Measurements from ENCODE around the gene FANCC. TPM values are rescaled to one million over a fixed set of nuclear protein-coding genes. Genes with fewer than 3 reads are reported as not detected.

Gene FANCC
- total and polyA plus RNA-seq, 2 of the 8 experiments (the other 6 are each of a cell fraction or from before 2014, with no cell fraction given): 7.8 to 15.2 TPM

GRCh38 chr9:95057101-95057500, 260.4 kb downstream of the FANCC start:
- Histone ChIP-seq H4K20me1 (replicated peaks in 1 of 2; ENCODE audit: control insufficient read depth in 1 of 2, insufficient read depth in 2 of 2, low read length in 2 of 2) (no peaks in the 10 kb centered on the region), H2BK5ac (ENCODE audit: low read depth, low read length) (no peak overlapping the region), H3K79me2 (ENCODE audit: control insufficient read depth in 1 of 2, insufficient read depth in 2 of 2, low read length in 2 of 2) (no peaks in the 10 kb centered on the region), H3K23me2 (ENCODE audit: low read depth, low read length) (no peaks in the 10 kb centered on the region), H3K4me3 (ENCODE audit: extremely low read depth in 1 of 4, insufficient read depth in 2 of 4, low read depth in 3 of 4, low read length in 4 of 4) (no peak overlapping the region), H3K9me3 (ENCODE audit: insufficient read depth in 2 of 2, low read depth in 1 of 2, low read length in 1 of 2) (no peaks in the 10 kb centered on the region), H3K23ac (ENCODE audit: insufficient read length) (no peak overlapping the region), H3K18ac (ENCODE audit: extremely low read depth, low read length) (no peak overlapping the region), H3K27ac (ENCODE audit: low read depth, low read length) (no peak overlapping the region), H3K4ac (replicated peaks; ENCODE audit: insufficient read length, low read depth, low read length) (no peak overlapping the region), H4K5ac (ENCODE audit: insufficient read length, low read depth, low read length) (no peak overlapping the region), H3K36me3 (ENCODE audit: control insufficient read depth in 2 of 4, insufficient read depth in 4 of 4, low read length in 3 of 4) (no peaks in the 10 kb centered on the region), H3K56ac (replicated peaks; ENCODE audit: insufficient read length, low read depth, low read length) (no peak overlapping the region), H4K8ac (ENCODE audit: extremely low read depth, insufficient read depth, low read length) (no peak overlapping the region), H3K27me3 (replicated peaks in 1 of 4; ENCODE audit: control insufficient read depth in 3 of 4, extremely low read depth in 1 of 4, insufficient read depth in 3 of 4, low read length in 3 of 4) (no peaks in the 10 kb centered on the region; a peak in 1 of 7 replicates), H3K14ac (ENCODE audit: insufficient read length) (no peak overlapping the region), H3K4me2 (ENCODE audit: insufficient read depth in 1 of 2, low read depth in 2 of 2, low read length in 2 of 2) (no peak overlapping the region), H3K79me1 (ENCODE audit: low read depth, low read length) (no peaks in the 10 kb centered on the region), H3K9ac (replicated peaks in 1 of 4; ENCODE audit: extremely low read depth in 1 of 4, low read depth in 3 of 4, low read length in 3 of 4) (no peak overlapping the region), H2BK120ac (replicated peaks; ENCODE audit: low read depth, low read length) (no peak overlapping the region), H3K4me1 (replicated peaks in 1 of 4; ENCODE audit: control insufficient read depth in 3 of 4, insufficient read depth in 4 of 4, low read length in 3 of 4) (peaks cover 3 to 7% (median 5%) of the 10 kb centered on the region in 4 experiments; a peak in 4 of 7 replicates), H2AK5ac (ENCODE audit: low read depth, low read length) (no peak overlapping the region), H2BK15ac (ENCODE audit: low read length) (no peak overlapping the region), H2AFZ (ENCODE audit: low read length) (no peak overlapping the region), H2BK12ac (ENCODE audit: low read depth, low read length) (no peak overlapping the region), H4K91ac (replicated peaks; ENCODE audit: insufficient read length, low read length) (no peak overlapping the region), H2BK20ac (ENCODE audit: low read length) (no peak overlapping the region)
- ChIA-PET CTCF (ENCODE audit: partially characterized antibody) (interaction anchor here (0.9 to 2.4 kb wide), 9 partner anchors 11 to 377 kb away, joined by 3 to 14 read pairs (median 3); no protein-coding TSS in a partner anchor), POLR2A (ENCODE audit: partially characterized antibody) (interaction anchor here (1.4 kb wide), 1 partner anchor 38 kb away, joined by 4 read pairs; no protein-coding TSS in a partner anchor)
- FAIRE-seq: no peak
- DNase-seq (ENCODE audit: low read depth in 1 of 2, low spot score in 2 of 2): no peak
- WGBS, 2 experiments (ENCODE audit: extremely low coverage in 1 of 2, insufficient coverage in 1 of 2, insufficient read length in 1 of 2, insufficient replicate concordance in 2 of 2, low coverage in 1 of 2, low lambda C conversion rate in 2 of 2, missing lambda C conversion rate in 1 of 2): 89% methylated on average over 10 of the region's 10 CpGs; no CpG with 5 or more reads in 1 of the 2 experiments
- TF ChIP-seq YY1 (IDR thresholded peaks at IDR 0.05; ENCODE audit: low read depth, low read length) (no peak), CBX5 (IDR thresholded peaks at IDR 0.05; ENCODE audit: low read depth, low read length) (no peak)
